DND-41 (cell line): ENCODE data around the gene PDCD2.

Experiments used
- ATAC-seq: fragments of 200-7000 bp; cut with Tn5 transposase; 3 replicates; pipeline ENCODE4 v1.9.1; 2021; ENCODE audit warnings: low read depth; ENCODE audit not compliant: insufficient read depth
- DNase-seq: peaks from one replicate; pipeline ENCODE4 v3.0.0-alpha.2; 2020
- H2AFZ ChIP-seq: 2 replicates; pipeline ENCODE4 v1.6.0; 2012; ENCODE audit warnings: low read depth, low read length
- H3K27ac ChIP-seq: 2 replicates; pipeline ENCODE4 v1.5.1; 2012; ENCODE audit warnings: low read length, inconsistent platforms
- H3K27me3 ChIP-seq: fragments of 200-600 bp; sonication (generic); 2 replicates; pipeline ENCODE4 v1.6.0; 2012; ENCODE audit warnings: low read length, mild to moderate bottlenecking, inconsistent platforms; ENCODE audit not compliant: insufficient read depth, poor library complexity
- H3K36me3 ChIP-seq: 2 replicates; pipeline ENCODE4 v1.5.1; 2012; ENCODE audit warnings: low read length, inconsistent platforms; ENCODE audit not compliant: insufficient read depth
- H3K4me1 ChIP-seq: 2 replicates; pipeline ENCODE4 v1.5.1; 2012; ENCODE audit warnings: mild to moderate bottlenecking, low read length; ENCODE audit not compliant: insufficient read depth
- H3K4me2 ChIP-seq: 2 replicates; pipeline ENCODE4 v1.6.0; 2012; ENCODE audit warnings: mild to moderate bottlenecking, moderate library complexity, low read length, inconsistent platforms; ENCODE audit not compliant: insufficient read depth
- H3K4me3 ChIP-seq, 2 experiments: fragments of 200-600 bp in 1 of 2; shearing (Covaris generic) in 1 of 2; 2 replicates each; pipeline ENCODE4 v1.5.1; 2012 to 2016; ENCODE audit warnings: inconsistent platforms in 2 of 2, low read length in 2 of 2, mild to moderate bottlenecking in 2 of 2, low read depth in 1 of 2, moderate library complexity in 1 of 2
- H3K79me2 ChIP-seq: 2 replicates; pipeline ENCODE4 v1.6.0; 2012; ENCODE audit warnings: low read length, inconsistent platforms; ENCODE audit not compliant: insufficient read depth
- H3K9ac ChIP-seq: 2 replicates; pipeline ENCODE4 v1.6.0; 2012; ENCODE audit warnings: low read depth, mild to moderate bottlenecking, inconsistent platforms, low read length, moderate library complexity
- H3K9me3 ChIP-seq: 2 replicates; pipeline ENCODE4 v1.5.1; 2012; ENCODE audit warnings: low read length, moderate library complexity, mild to moderate bottlenecking, inconsistent platforms; ENCODE audit not compliant: insufficient read depth, severe bottlenecking
- H4K20me1 ChIP-seq: 2 replicates; pipeline ENCODE4 v1.6.0; 2012; ENCODE audit warnings: low read length; ENCODE audit not compliant: insufficient read depth
- CTCF ChIP-seq: IDR thresholded peaks from 2 replicates; pipeline ENCODE4 v1.5.1; 2012; ENCODE audit warnings: borderline replicate concordance, low read length, moderate library complexity, mild to moderate bottlenecking; ENCODE audit not compliant: poor library complexity, severe bottlenecking; ENCODE audit errors: extremely low read depth
- EZH2 ChIP-seq: IDR thresholded peaks from 3 replicates; pipeline ENCODE4 v1.6.1; 2012; ENCODE audit warnings: borderline replicate concordance, low read depth, mild to moderate bottlenecking, moderate library complexity, low read length, inconsistent platforms; ENCODE audit not compliant: severe bottlenecking

Gene PDCD2

GRCh38 chr6:170578909-170579308 is 5.5 kb downstream of the PDCD2 start:
- ATAC-seq (no peak), DNase-seq (no peak)
- peaks cover 9% of the 10 kb centered on the region; the same call in 1 of the 2 replicates for H4K20me1 ChIP-seq
- H3K27me3 ChIP-seq, result no peaks in the 10 kb centered on the region
- H2AFZ ChIP-seq, result no peak overlapping the region
- H3K79me2 ChIP-seq, result peaks cover 21% of the 10 kb centered on the region
- H3K4me1 ChIP-seq, result peaks cover 17% of the 10 kb centered on the region
- no peak overlapping the region for H3K27ac ChIP-seq
- H3K36me3 ChIP-seq, result peaks cover 85% of the 10 kb centered on the region
- TF ChIP-seq CTCF (no peak), EZH2 (no peak)
- H3K9me3 ChIP-seq, result no peaks in the 10 kb centered on the region
- no peak overlapping the region for H3K9ac ChIP-seq
- H3K4me3 ChIP-seq, result no peak overlapping the region
- H3K4me2 ChIP-seq, result no peak overlapping the region

GRCh38 chr6:170575250-170575649 is 9.2 kb downstream of the PDCD2 start:
- Histone ChIP-seq H4K20me1 (no peaks in the 10 kb centered on the region; the same call in 1 of the 2 replicates), H3K27ac (no peak overlapping the region), H3K4me1 (no peaks in the 10 kb centered on the region), H3K4me2 (no peak overlapping the region), H2AFZ (no peak overlapping the region), H3K9me3 (no peaks in the 10 kb centered on the region), H3K4me3 (no peak overlapping the region), H3K27me3 (no peaks in the 10 kb centered on the region), H3K79me2 (no peaks in the 10 kb centered on the region), H3K9ac (no peak overlapping the region), H3K36me3 (peaks cover 82% of the 10 kb centered on the region)
- TF ChIP-seq CTCF, result peak; percentile 44
- TF ChIP-seq EZH2, result no peak
- ATAC-seq, result peak; percentile 57; the same call in 2 of the 3 replicates
- no peak for DNase-seq

- no peaks in the 10 kb centered on the region for H3K4me1 ChIP-seq
- no peak overlapping the region for H3K4me2 ChIP-seq
- no peak overlapping the region for H3K27ac ChIP-seq
- no peak overlapping the region for H3K4me3 ChIP-seq
- TF ChIP-seq CTCF (no peak), EZH2 (no peak)
- no peak overlapping the region for H2AFZ ChIP-seq
- H4K20me1 ChIP-seq, result no peaks in the 10 kb centered on the region; the same call in 1 of the 2 replicates
- DNase-seq (no peak), ATAC-seq (no peak)
- H3K79me2 ChIP-seq, result no peaks in the 10 kb centered on the region
- no peak overlapping the region for H3K9ac ChIP-seq
- H3K9me3 ChIP-seq, result no peaks in the 10 kb centered on the region
- no peaks in the 10 kb centered on the region for H3K27me3 ChIP-seq
- H3K36me3 ChIP-seq, result peaks cover 77% of the 10 kb centered on the region
Observed at GRCh38 chr6:170572704-170573466, 11.6 kb downstream of the PDCD2 start.
